H1 (cell line): ENCODE data around the gene SPRR4. TPM values are rescaled to one million over a fixed set of nuclear protein-coding genes. Genes with fewer than 3 reads are reported as not detected.

Experiments
- CTCF ChIA-PET: fragments of 300-600 bp; sonication (Branson Sonifier 250); formaldehyde crosslinking; loops from one replicate; lab custom pipeline; 2021; ENCODE audit not compliant: partially characterized antibody; lab: Charles Lee
- POLR2A ChIA-PET: fragments of 300-600 bp; sonication (Branson Sonifier 250); formaldehyde crosslinking; loops from one replicate; lab custom pipeline; 2021; ENCODE audit warnings: inconsistent platforms; ENCODE audit not compliant: partially characterized antibody; lab: Charles Lee
- DNase-seq, 2 experiments: peaks; one replicate each; pipeline versions ENCODE4 v3.0.0 to v3.0.0-alpha.2; 2010 to 2022; ENCODE audit warnings: low spot score in 2 of 2, low read depth in 1 of 2, mixed read lengths in 1 of 2
- FAIRE-seq: peaks from 2 replicates; lab custom pipeline; 2011; peaks lifted over from hg19 to GRCh38; lab: Jason Lieb, UNC
- H2AFZ ChIP-seq: 2 replicates; pipeline ENCODE4 v1.8.1; 2012; ENCODE audit warnings: low read length, inconsistent platforms
- H2AK5ac ChIP-seq: 2 replicates; pipeline ENCODE4 v1.6.1; 2013; ENCODE audit warnings: low read depth, low read length
- H2BK120ac ChIP-seq: replicated peaks from 2 replicates; pipeline ENCODE3; 2013; ENCODE audit warnings: low read depth, low read length, inconsistent platforms
- H2BK12ac ChIP-seq: 2 replicates; pipeline ENCODE4 v1.6.1; 2013; ENCODE audit warnings: low read depth, low read length
- H2BK15ac ChIP-seq: 2 replicates; pipeline ENCODE4 v1.6.1; 2013; ENCODE audit warnings: low read length
- H2BK20ac ChIP-seq: 2 replicates; pipeline ENCODE4 v1.6.1; 2013; ENCODE audit warnings: low read length
- H2BK5ac ChIP-seq: 2 replicates; pipeline ENCODE4 v1.6.1; 2013; ENCODE audit warnings: low read depth, low read length
- H3K14ac ChIP-seq: 2 replicates; pipeline ENCODE4 v1.6.1; 2013; ENCODE audit warnings: inconsistent platforms; ENCODE audit not compliant: insufficient read length
- H3K18ac ChIP-seq: 2 replicates; pipeline ENCODE4 v1.6.1; 2013; ENCODE audit warnings: low read length; ENCODE audit errors: extremely low read depth
- H3K23ac ChIP-seq: 2 replicates; pipeline ENCODE4 v1.6.1; 2013; ENCODE audit warnings: inconsistent platforms; ENCODE audit not compliant: insufficient read length
- H3K23me2 ChIP-seq: 2 replicates; pipeline ENCODE4 v1.6.1; 2013; ENCODE audit warnings: low read depth, low read length
- H3K27ac ChIP-seq: 2 replicates; pipeline ENCODE4 v1.6.1; 2011; ENCODE audit warnings: low read depth, low read length, inconsistent platforms
- H3K27me3 ChIP-seq, 4 experiments: replicated peaks in 1 of 4; 1 replicate in 1 of 4; 2 replicates in 3 of 4; pipeline versions ENCODE4 v1.6.1 to v1.8.1; 2011 to 2013; ENCODE audit warnings: low read length in 3 of 4, mild to moderate bottlenecking in 3 of 4, inconsistent platforms in 2 of 4, mixed read lengths in 2 of 4, moderate library complexity in 1 of 4; ENCODE audit not compliant: control insufficient read depth in 3 of 4, insufficient read depth in 3 of 4; ENCODE audit errors: extremely low read depth in 1 of 4
- H3K36me3 ChIP-seq, 4 experiments: 2 replicates each; pipeline versions ENCODE4 v1.6.1 to v1.8.1; 2011 to 2013; ENCODE audit warnings: mild to moderate bottlenecking in 4 of 4, low read length in 3 of 4, moderate library complexity in 2 of 4, control low read depth in 1 of 4, inconsistent platforms in 1 of 4; ENCODE audit not compliant: insufficient read depth in 4 of 4, control insufficient read depth in 2 of 4
- H3K4ac ChIP-seq: replicated peaks from 2 replicates; pipeline ENCODE3; 2013; ENCODE audit warnings: low read length, low read depth, mixed read lengths, inconsistent platforms; ENCODE audit not compliant: insufficient read length
- H3K4me1 ChIP-seq, 4 experiments: replicated peaks in 1 of 4; 1 replicate in 1 of 4; 2 replicates in 3 of 4; pipeline versions ENCODE4 v1.6.1 to v1.8.1; 2011 to 2013; ENCODE audit warnings: low read length in 3 of 4, inconsistent platforms in 2 of 4, mixed read lengths in 1 of 4; ENCODE audit not compliant: insufficient read depth in 4 of 4, control insufficient read depth in 3 of 4
- H3K4me2 ChIP-seq, 2 experiments: 2 replicates each; pipeline versions ENCODE4 v1.6.1 to v1.8.1; 2011 to 2013; ENCODE audit warnings: low read depth in 2 of 2, low read length in 2 of 2, control low read depth in 1 of 2, inconsistent platforms in 1 of 2, mild to moderate bottlenecking in 1 of 2; ENCODE audit not compliant: insufficient read depth in 1 of 2
- H3K4me3 ChIP-seq, 4 experiments: fragments of 200-600, 300-600 bp in 1 of 4; sonication (generic), shearing (Covaris generic), sonication (Bioruptor Twin) in 1 of 4; 2 replicates each; pipeline versions ENCODE4 v1.5.1 to v1.8.1; 2011 to 2016; ENCODE audit warnings: low read length in 4 of 4, low read depth in 3 of 4, control low read depth in 2 of 4, inconsistent platforms in 2 of 4, mild to moderate bottlenecking in 2 of 4, mixed read lengths in 1 of 4, moderate library complexity in 1 of 4; ENCODE audit not compliant: insufficient read depth in 2 of 4; ENCODE audit errors: extremely low read depth in 1 of 4
- H3K56ac ChIP-seq: replicated peaks from 2 replicates; pipeline ENCODE3; 2013; ENCODE audit warnings: low read depth, mild to moderate bottlenecking, mixed read lengths, low read length, inconsistent platforms; ENCODE audit not compliant: insufficient read length
- H3K79me1 ChIP-seq: 2 replicates; pipeline ENCODE4 v1.6.1; 2013; ENCODE audit warnings: low read depth, low read length, control low read depth
- H3K79me2 ChIP-seq, 2 experiments: 2 replicates each; pipeline versions ENCODE4 v1.6.1 to v1.8.1; 2012 to 2013; ENCODE audit warnings: low read length in 2 of 2, mild to moderate bottlenecking in 2 of 2, inconsistent platforms in 1 of 2; ENCODE audit not compliant: insufficient read depth in 2 of 2, control insufficient read depth in 1 of 2
- H3K9ac ChIP-seq, 4 experiments: replicated peaks in 1 of 4; 1 replicate in 1 of 4; 2 replicates in 3 of 4; pipeline versions ENCODE4 v1.6.1 to v1.8.1; 2011 to 2013; ENCODE audit warnings: low read depth in 3 of 4, low read length in 3 of 4, control low read depth in 2 of 4, mild to moderate bottlenecking in 2 of 4, moderate library complexity in 2 of 4, inconsistent platforms in 1 of 4; ENCODE audit errors: extremely low read depth in 1 of 4
- H3K9me3 ChIP-seq, 2 experiments: 2 replicates each; pipeline versions ENCODE4 v1.6.1 to v1.8.1; 2012 to 2013; ENCODE audit warnings: mild to moderate bottlenecking in 2 of 2, moderate library complexity in 2 of 2, control low read depth in 1 of 2, inconsistent platforms in 1 of 2, low read depth in 1 of 2, low read length in 1 of 2, mixed read lengths in 1 of 2; ENCODE audit not compliant: insufficient read depth in 2 of 2
- H4K20me1 ChIP-seq, 2 experiments: replicated peaks in 1 of 2; 2 replicates each; pipeline versions ENCODE3 to v1.8.1; 2011 to 2013; ENCODE audit warnings: inconsistent platforms in 2 of 2, low read length in 2 of 2, mild to moderate bottlenecking in 1 of 2; ENCODE audit not compliant: insufficient read depth in 2 of 2, control insufficient read depth in 1 of 2
- H4K5ac ChIP-seq: 2 replicates; pipeline ENCODE4 v1.6.1; 2013; ENCODE audit warnings: low read length, low read depth, mixed read lengths, inconsistent platforms; ENCODE audit not compliant: insufficient read length
- H4K8ac ChIP-seq: 2 replicates; pipeline ENCODE4 v1.8.0; 2013; ENCODE audit warnings: mild to moderate bottlenecking, moderate library complexity, low read length, inconsistent platforms; ENCODE audit not compliant: insufficient read depth; ENCODE audit errors: extremely low read depth
- H4K91ac ChIP-seq: replicated peaks from 2 replicates; pipeline ENCODE3; 2013; ENCODE audit warnings: low read length, mixed read lengths, inconsistent platforms; ENCODE audit not compliant: insufficient read length
- ASH2L ChIP-seq: fragments of 200-600, 300-600 bp; sonication (generic); IDR thresholded peaks from one replicate; pipeline ENCODE4 v1.7.1; 2017; ENCODE audit warnings: low read length
- CHD2 ChIP-seq: IDR thresholded peaks from 2 replicates; pipeline ENCODE4 v1.6.1; 2012; ENCODE audit warnings: low read length, improper control_type of control experiment
- GTF2F1 ChIP-seq: IDR thresholded peaks from 2 replicates; pipeline ENCODE4 v1.6.1; 2012; ENCODE audit warnings: low read depth, low read length, improper control_type of control experiment, borderline replicate concordance
- HDAC2 ChIP-seq, 2 experiments: fragments of 300-600 bp in 1 of 2; sonication (generic) in 1 of 2; IDR thresholded peaks; 2 replicates each; pipeline ENCODE4 v1.6.1; 2011 to 2012; ENCODE audit warnings: low read depth in 2 of 2, low read length in 2 of 2, mild to moderate bottlenecking in 2 of 2, moderate library complexity in 2 of 2, borderline replicate concordance in 1 of 2, inconsistent platforms in 1 of 2
- JUND ChIP-seq: IDR thresholded peaks from 2 replicates; pipeline ENCODE4 v1.6.1; 2011; ENCODE audit warnings: mild to moderate bottlenecking, improper control_type of control experiment, low read length
- KDM1A ChIP-seq: fragments of 200-600, 300-600 bp; sonication (generic); IDR thresholded peaks from 2 replicates; pipeline ENCODE4 v1.7.1; 2016; ENCODE audit warnings: mild to moderate bottlenecking, low read length, borderline replicate concordance
- KDM4A ChIP-seq: IDR thresholded peaks from one replicate; pipeline ENCODE4 v1.7.1; 2012; ENCODE audit warnings: low read depth, mild to moderate bottlenecking, moderate library complexity, low read length, inconsistent platforms; ENCODE audit not compliant: severe bottlenecking
- POLR2AphosphoS5 ChIP-seq: IDR thresholded peaks from 2 replicates; pipeline ENCODE4 v1.6.1; 2011; ENCODE audit warnings: low read depth, low read length
- SUZ12 ChIP-seq: fragments of 200-600 bp; sonication (generic); IDR thresholded peaks from 2 replicates; pipeline ENCODE4 v1.6.1; 2012; ENCODE audit warnings: mild to moderate bottlenecking, inconsistent platforms, low read length, moderate library complexity, mixed read lengths
- TBP ChIP-seq: IDR thresholded peaks from 2 replicates; pipeline ENCODE4 v1.6.1; 2011; ENCODE audit warnings: low read depth, low read length, improper control_type of control experiment
- TEAD4 ChIP-seq: IDR thresholded peaks from 2 replicates; pipeline ENCODE4 v1.6.1; 2012; ENCODE audit warnings: low read depth, low read length, inconsistent platforms, mixed read lengths
- YY1 ChIP-seq: IDR thresholded peaks from 2 replicates; pipeline ENCODE4 v1.6.1; 2011; ENCODE audit warnings: low read depth, mild to moderate bottlenecking, low read length
- WGBS, 2 experiments: shearing (Covaris generic) in 1 of 2; methylation state at CpG; one replicate each; pipeline versions ENCODE4 v1.1.6 to v1.1.7; 2013 to 2015; ENCODE audit warnings: low lambda C conversion rate in 2 of 2, mixed read lengths in 2 of 2, inconsistent platforms in 1 of 2, low coverage in 1 of 2, missing lambda C conversion rate in 1 of 2; ENCODE audit not compliant: insufficient replicate concordance in 2 of 2, insufficient coverage in 1 of 2, insufficient read length in 1 of 2; ENCODE audit errors: extremely low coverage in 1 of 2, missing lambda C conversion rate in 1 of 2; 5-methylcytosine and 5-hydroxymethylcytosine counted together
- polyA plus RNA-seq, 7 experiments: library from polyadenylated mRNA; depleted of rRNA in 3 of 7; stranded (reverse) in 5 of 7; unstranded in 2 of 7; fragments of >200 nt in 5 of 7; fragments of 200-250 nt in 2 of 7; gene quantifications; 1 replicate in 5 of 7; 2 replicates in 1 of 7; 4 replicates in 1 of 7; pipeline versions ENCODE4 v1.2.1 to v1.2.3, GENCODE V29; 2011 to 2013; ENCODE audit warnings: missing spikeins in 2 of 7, mixed read lengths in 2 of 7
- total RNA-seq: library from RNA; stranded (reverse); fragmentation: NEBNext Ultra II Directional; extraction: Animal tissue kit (Norgen Biotek cat#: 25700); gene quantifications from 2 replicates; pipeline ENCODE4 v1.2.1, GENCODE V29; 2021
- TF ChIP-seq, protein P1 (sequence below): IDR thresholded peaks from 2 replicates; pipeline ENCODE4 v1.6.1; 2012; ENCODE audit warnings: inconsistent platforms

The SPRR4 gene
- total and polyA plus RNA-seq, 2 of the 8 experiments (the other 6 are each of a cell fraction or from before 2014, with no cell fraction given): not detected

DNA sequence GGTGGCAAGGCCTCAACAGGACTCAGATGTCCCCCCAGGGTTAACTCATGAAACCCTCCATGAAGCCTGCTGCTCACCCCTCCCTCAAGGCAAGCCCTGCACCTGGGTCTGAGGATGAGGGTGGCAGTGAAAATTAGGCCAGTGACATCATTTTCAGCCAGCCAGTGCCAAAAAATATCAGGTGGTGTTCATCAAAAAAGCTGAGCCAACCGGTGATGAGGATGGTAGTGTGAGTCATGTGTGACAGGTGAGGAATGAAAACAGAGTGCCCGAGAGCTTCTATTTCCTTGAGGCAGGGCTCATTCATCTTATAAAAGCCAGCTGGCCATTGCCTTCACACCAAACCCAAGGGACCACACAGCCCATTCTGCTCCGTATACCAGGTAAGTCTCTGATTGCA lies 13.3 kb downstream of the SPRR4 start, which contains the start of gene SPRR1A:
TSS of gene SPRR1A (plus strand) at position 339 of the 400 bp plus-strand sequence. CDS start 1,150 bp downstream, outside the sequence.
- no peak within 1 kb of the TSS for H2AFZ ChIP-seq
- WGBS, 2 experiments: 90% methylated on average over 3 of the region's 3 CpGs; no CpG with 5 or more reads in 1 of the 2 experiments
- no peak for DNase-seq
- H3K36me3 ChIP-seq: no peaks in the 10 kb centered on the region
- H3K4me3 ChIP-seq: no peak within 1 kb of the TSS
- no peak within 1 kb of the TSS for H4K8ac ChIP-seq
- no peak within 1 kb of the TSS for H3K56ac ChIP-seq
- H4K5ac ChIP-seq: no peak within 1 kb of the TSS
- no peak within 1 kb of the TSS for H3K27ac ChIP-seq
- CTCF ChIA-PET: interaction anchor here (1.2 to 2.0 kb wide), 2 partner anchors 9 to 209 kb away, joined by 3 to 8 read pairs; no protein-coding TSS in a partner anchor
- no peak within 1 kb of the TSS for H3K4ac ChIP-seq
- POLR2A ChIA-PET: interaction anchor here (1.4 kb wide), 1 partner anchor 12 kb away, joined by 3 read pairs; no protein-coding TSS in a partner anchor
- H3K79me1 ChIP-seq: no peaks in the 10 kb centered on the region
- no peak within 1 kb of the TSS for H2BK20ac ChIP-seq
- H3K27me3 ChIP-seq: no peaks in the 10 kb centered on the region
- no peak within 1 kb of the TSS for H3K23ac ChIP-seq
- FAIRE-seq: no peak
- H3K18ac ChIP-seq: no peak within 1 kb of the TSS
- no peaks in the 10 kb centered on the region for H4K20me1 ChIP-seq
- H3K4me1 ChIP-seq: no peaks in the 10 kb centered on the region
- H2BK12ac ChIP-seq: no peak within 1 kb of the TSS
- H2BK5ac ChIP-seq: no peak within 1 kb of the TSS
- no peak within 1 kb of the TSS for H2BK15ac ChIP-seq
- H3K14ac ChIP-seq: no peak within 1 kb of the TSS
- H2BK120ac ChIP-seq: no peak within 1 kb of the TSS
- H3K23me2 ChIP-seq: no peaks in the 10 kb centered on the region; the same call in 1 of the 2 replicates
- no peaks in the 10 kb centered on the region for H3K9me3 ChIP-seq
- no peaks in the 10 kb centered on the region for H3K79me2 ChIP-seq
- no peak within 1 kb of the TSS for H2AK5ac ChIP-seq
- no peak within 1 kb of the TSS for H4K91ac ChIP-seq
- no peak within 1 kb of the TSS for H3K4me2 ChIP-seq
- H3K9ac ChIP-seq: no peak within 1 kb of the TSS
- TF ChIP-seq, protein P1, sequence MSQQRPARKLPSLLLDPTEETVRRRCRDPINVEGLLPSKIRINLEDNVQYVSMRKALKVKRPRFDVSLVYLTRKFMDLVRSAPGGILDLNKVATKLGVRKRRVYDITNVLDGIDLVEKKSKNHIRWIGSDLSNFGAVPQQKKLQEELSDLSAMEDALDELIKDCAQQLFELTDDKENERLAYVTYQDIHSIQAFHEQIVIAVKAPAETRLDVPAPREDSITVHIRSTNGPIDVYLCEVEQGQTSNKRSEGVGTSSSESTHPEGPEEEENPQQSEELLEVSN: no peak
- TF ChIP-seq TBP (no peak), TEAD4 (no peak), YY1 (no peak), JUND (no peak), GTF2F1 (no peak), KDM1A (no peak), SUZ12 (no peak), POLR2AphosphoS5 (no peak), HDAC2 (IDR thresholded peaks at IDR 0.05; ENCODE audit: borderline replicate concordance in 1 of 2, low read depth in 2 of 2, low read length in 2 of 2) (no peak), CHD2 (no peak), ASH2L (no peak), KDM4A (no peak)
